Endothelial cell of umbilical vein (primary cell): ENCODE results near the gene ERBB4. TPM values are rescaled to one million over a fixed set of nuclear protein-coding genes. Genes with fewer than 3 reads are reported as not detected.

ENCODE experiments used
- BruUV-seq: library from RNA; stranded (reverse); fragments of 400-500 nt; replicated peaks from 2 replicates; lab custom pipeline; 2021; lab: Mats Ljungman, UMichigan
- CTCF ChIA-PET: fragments of 300-600, 350-600 bp; sonication (Branson Sonifier 250); formaldehyde crosslinking; loops from one replicate; lab custom pipeline; 2021; ENCODE audit warnings: antibody characterized with exemption, inconsistent platforms; lab: Charles Lee
- POLR2A ChIA-PET: fragments of 300-600, 350-600 bp; sonication (Branson Sonifier 250); formaldehyde crosslinking; loops from one replicate; lab custom pipeline; 2021; ENCODE audit warnings: antibody characterized with exemption, inconsistent platforms; lab: Charles Lee
- DNase-seq: peaks from one replicate; pipeline ENCODE4 v3.0.0-alpha.2; 2011; ENCODE audit warnings: low read depth, low spot score
- FAIRE-seq: peaks from 2 replicates; lab custom pipeline; 2011; peaks lifted over from hg19 to GRCh38; lab: Jason Lieb, UNC
- H2AFZ ChIP-seq: 2 replicates; pipeline ENCODE4 v1.6.0; 2012; ENCODE audit warnings: low read depth, low read length, control low read depth, inconsistent platforms
- H3K27ac ChIP-seq: 2 replicates; pipeline ENCODE4 v1.5.1; 2011; ENCODE audit warnings: low read depth, mild to moderate bottlenecking, control low read depth, low read length, moderate library complexity; ENCODE audit not compliant: insufficient read depth
- H3K27me3 ChIP-seq, 2 experiments: 2 replicates each; pipeline versions ENCODE4 v1.6.0 to v1.6.1; 2011; ENCODE audit warnings: low read length in 2 of 2, mixed read lengths in 1 of 2; ENCODE audit not compliant: control insufficient read depth in 2 of 2, insufficient read depth in 2 of 2
- H3K36me3 ChIP-seq, 2 experiments: 2 replicates in 1 of 2; 3 replicates in 1 of 2; pipeline ENCODE4 v1.5.1; 2011; ENCODE audit warnings: low read length in 2 of 2, mild to moderate bottlenecking in 1 of 2, moderate library complexity in 1 of 2; ENCODE audit not compliant: control insufficient read depth in 2 of 2, insufficient read depth in 2 of 2; ENCODE audit errors: extremely low read depth in 1 of 2
- H3K4me1 ChIP-seq: 3 replicates; pipeline ENCODE4 v1.5.1; 2011; ENCODE audit warnings: mild to moderate bottlenecking, low read length; ENCODE audit not compliant: control insufficient read depth, insufficient read depth; ENCODE audit errors: extremely low read depth
- H3K4me2 ChIP-seq: 2 replicates; pipeline ENCODE4 v1.6.1; 2011; ENCODE audit warnings: low read length, control low read depth, mixed read lengths; ENCODE audit not compliant: insufficient read depth
- H3K4me3 ChIP-seq, 3 experiments: fragments of 200-600 bp in 1 of 3; sonication (generic), shearing (Covaris generic) in 1 of 3; replicated peaks in 1 of 3; 2 replicates each; pipeline ENCODE4 v1.5.1; 2011 to 2016; ENCODE audit warnings: control low read depth in 3 of 3, low read length in 3 of 3, mild to moderate bottlenecking in 2 of 3, inconsistent platforms in 1 of 3, low read depth in 1 of 3, moderate library complexity in 1 of 3; ENCODE audit not compliant: insufficient read depth in 1 of 3
- H3K79me2 ChIP-seq: 2 replicates; pipeline ENCODE4 v1.6.0; 2012; ENCODE audit warnings: low read length, inconsistent platforms; ENCODE audit not compliant: control insufficient read depth, insufficient read depth
- H3K9ac ChIP-seq: replicated peaks from 2 replicates; pipeline ENCODE3; 2011; ENCODE audit warnings: low read length, control low read depth; ENCODE audit not compliant: insufficient read depth; ENCODE audit errors: extremely low read depth
- H3K9me1 ChIP-seq: replicated peaks from 3 replicates; pipeline ENCODE4 v1.6.0; 2011; ENCODE audit warnings: mild to moderate bottlenecking, low read length; ENCODE audit not compliant: control insufficient read depth, insufficient read depth; ENCODE audit errors: extremely low read depth
- H3K9me3 ChIP-seq: replicated peaks from 2 replicates; pipeline ENCODE4 v1.5.1; 2012; ENCODE audit warnings: low read length, inconsistent platforms; ENCODE audit not compliant: control insufficient read depth, insufficient read depth
- H4K20me1 ChIP-seq: replicated peaks from 2 replicates; pipeline ENCODE3; 2011; ENCODE audit warnings: mild to moderate bottlenecking, low read length; ENCODE audit not compliant: control insufficient read depth, insufficient read depth; ENCODE audit errors: extremely low read depth
- CTCF ChIP-seq, 2 donors: IDR thresholded peaks; 1 replicate in 1 of 2; 2 replicates in 1 of 2; pipeline ENCODE4 v1.5.1; 2011; ENCODE audit warnings: low read length in 2 of 2, mild to moderate bottlenecking in 2 of 2, moderate library complexity in 2 of 2, control low read depth in 1 of 2, inconsistent platforms in 1 of 2, low read depth in 1 of 2; ENCODE audit not compliant: insufficient read depth in 1 of 2; ENCODE audit errors: extremely low read depth in 1 of 2
- FOS ChIP-seq: IDR thresholded peaks from 2 replicates; pipeline ENCODE4 v1.6.1; 2011; ENCODE audit warnings: mild to moderate bottlenecking, low read length, moderate library complexity, borderline replicate concordance; ENCODE audit not compliant: insufficient read depth
- GATA2 ChIP-seq: IDR thresholded peaks from 2 replicates; pipeline ENCODE4 v1.7.0; 2011; ENCODE audit warnings: low read depth, mild to moderate bottlenecking, moderate library complexity, mixed read lengths, low read length; ENCODE audit not compliant: insufficient read length, insufficient read depth
- JUN ChIP-seq: IDR thresholded peaks from 2 replicates; pipeline ENCODE4 v1.6.1; 2011; ENCODE audit warnings: borderline replicate concordance, low read depth; ENCODE audit not compliant: insufficient read length, insufficient read depth
- MYC ChIP-seq: IDR thresholded peaks from one replicate; pipeline ENCODE4 v1.6.1; 2011; ENCODE audit warnings: mild to moderate bottlenecking, low read depth, low read length
- POLR2A ChIP-seq: IDR thresholded peaks from 2 replicates; pipeline ENCODE4 v1.6.1; 2012; ENCODE audit warnings: low read depth, mild to moderate bottlenecking, control low read depth, low read length
- POLR2AphosphoS5 ChIP-seq: IDR thresholded peaks from 2 replicates; pipeline ENCODE4 v1.6.1; 2012; ENCODE audit warnings: low read depth, mild to moderate bottlenecking, control low read depth, low read length, moderate library complexity; ENCODE audit not compliant: insufficient read depth
- dilution Hi-C: fragments of 300-500 bp; cut with MboI; formaldehyde crosslinking; loops from one replicate; pipeline ENCODE4 v1.15.0; 2019; ENCODE audit warnings: low sequenced_read_pairs; ENCODE audit not compliant: extremely low pct_ligation_motif_present
- intact Hi-C: fragments of 100-400 bp; cut with micrococcal nuclease; formaldehyde crosslinking; loops from one replicate; pipeline ENCODE4 v1.10.0; 2022
- polyA plus RNA-seq, 4 experiments: library from polyadenylated mRNA; depleted of rRNA in 3 of 4; stranded (reverse) in 3 of 4; unstranded in 1 of 4; fragments of >200 nt; gene quantifications; 2 replicates each; pipeline versions ENCODE4 v1.2.1 to v1.2.3, GENCODE V29; 2011 to 2012; ENCODE audit warnings: missing spikeins in 1 of 4
- total RNA-seq: library from RNA; stranded (reverse); gene quantifications from 2 replicates; pipeline ENCODE4 v1.2.3, GENCODE V29; 2021

ERBB4 gene
- total and polyA plus RNA-seq, 2 donors (not counting 3 experiments of a cell fraction or from before 2014, with no cell fraction given) = 0.01 to 0.27 TPM

DNA sequence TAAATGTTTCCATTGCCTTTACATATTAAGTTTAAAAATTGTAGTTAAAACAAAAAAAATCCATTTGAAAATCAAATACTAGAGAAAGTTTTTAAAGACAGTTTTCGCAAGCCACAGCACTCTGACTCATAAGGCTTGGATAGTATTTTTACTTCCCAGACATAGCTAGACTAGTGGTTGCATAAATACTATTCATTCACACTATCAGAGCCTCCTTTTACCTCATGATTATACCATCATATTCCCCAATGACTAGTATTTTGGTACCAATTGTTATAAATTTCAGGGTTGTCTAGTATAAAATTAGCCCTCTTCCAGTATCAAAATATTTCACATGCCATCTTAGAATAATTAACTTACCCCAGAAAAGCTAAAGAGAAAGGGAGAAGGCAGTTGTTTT is 393.5 kb downstream of the ERBB4 start:
- Histone ChIP-seq H4K20me1 (no peaks in the 10 kb centered on the region), H3K27me3 (no peaks in the 10 kb centered on the region), H3K9ac (no peak overlapping the region), H3K4me2 (no peak overlapping the region), H3K4me1 (no peaks in the 10 kb centered on the region), H3K79me2 (no peaks in the 10 kb centered on the region), H3K9me3 (no peaks in the 10 kb centered on the region), H3K27ac (no peak overlapping the region), H3K4me3 (no peak overlapping the region), H3K9me1 (no peaks in the 10 kb centered on the region), H2AFZ (no peak overlapping the region), H3K36me3 (no peaks in the 10 kb centered on the region)
- CTCF ChIA-PET = interaction anchor here (1.0 to 2.9 kb wide), 7 partner anchors 32 to 423 kb away, joined by 3 to 16 read pairs (median 6); no protein-coding TSS in a partner anchor
- no peak for FAIRE-seq
- TF ChIP-seq CTCF (IDR thresholded peaks at IDR 0.05; ENCODE audit: extremely low read depth in 1 of 2, insufficient read depth in 1 of 2, low read depth in 1 of 2, low read length in 2 of 2) = no peak
- TF ChIP-seq POLR2A = no peak
- TF ChIP-seq POLR2AphosphoS5 = no peak
- no peak for TF ChIP-seq FOS
- no peak for TF ChIP-seq MYC
- TF ChIP-seq GATA2 = no peak
- TF ChIP-seq JUN = no peak
- no peak for DNase-seq
- BruUV-seq = no TSS peak
- dilution Hi-C loops = no loop called here
- POLR2A ChIA-PET = no interaction called here
- intact Hi-C loops = loop anchor here (5.0 kb wide), 2 partner anchors 402 to 422 kb away; no protein-coding TSS in a partner anchor
